Ectodermal cell (in vitro differentiated cells): ENCODE data around the gene NCEH1.

Source experiments
- H3K27ac ChIP-seq: 2 replicates; pipeline ENCODE4 v1.7.0; 2013; ENCODE audit warnings: mild to moderate bottlenecking, low read depth, low read length; ENCODE audit not compliant: insufficient read depth, poor library complexity, severe bottlenecking
- H3K27me3 ChIP-seq: 2 replicates; pipeline ENCODE4 v1.7.0; 2013; ENCODE audit warnings: mild to moderate bottlenecking, low read length; ENCODE audit not compliant: insufficient read depth, control insufficient read depth, poor library complexity, severe bottlenecking
- H3K36me3 ChIP-seq: one replicate; pipeline ENCODE4 v1.7.0; 2013; ENCODE audit warnings: low read length; ENCODE audit not compliant: control insufficient read depth, insufficient read depth
- H3K4me1 ChIP-seq: one replicate; pipeline ENCODE4 v1.7.0; 2013; ENCODE audit warnings: low read length; ENCODE audit not compliant: control insufficient read depth, insufficient read depth
- H3K4me3 ChIP-seq: 2 replicates; pipeline ENCODE4 v1.7.0; 2013; ENCODE audit warnings: low read depth, low read length, control low read depth; ENCODE audit not compliant: insufficient read depth
- H3K9me3 ChIP-seq: 2 replicates; pipeline ENCODE4 v1.7.0; 2013; ENCODE audit warnings: mild to moderate bottlenecking, low read length, moderate library complexity; ENCODE audit not compliant: control insufficient read depth
- WGBS, 2 experiments: methylation state at CpG; one replicate each; pipeline ENCODE4 v1.1.7; 2013; ENCODE audit warnings: missing lambda C conversion rate in 2 of 2; 5-methylcytosine and 5-hydroxymethylcytosine counted together

The NCEH1 gene

GRCh38 chr3:172586436-172586835 is 124.4 kb downstream of the NCEH1 start:
- Histone ChIP-seq H3K4me1 (no peaks in the 10 kb centered on the region), H3K27ac (no peak overlapping the region), H3K36me3 (no peaks in the 10 kb centered on the region), H3K4me3 (no peak overlapping the region), H3K9me3 (no peaks in the 10 kb centered on the region), H3K27me3 (no peaks in the 10 kb centered on the region)

- Histone ChIP-seq H3K4me1 (no peaks in the 10 kb centered on the region), H3K27me3 (no peaks in the 10 kb centered on the region), H3K9me3 (no peaks in the 10 kb centered on the region), H3K27ac (no peak overlapping the region), H3K36me3 (no peaks in the 10 kb centered on the region), H3K4me3 (no peak overlapping the region)
- 89 to 96% methylated on average over 3 of the region's 4 CpGs for WGBS, 2 experiments
Observed at GRCh38 chr3:172585954-172586353, 124.9 kb downstream of the NCEH1 start.

- Histone ChIP-seq H3K27ac (no peak overlapping the region), H3K4me1 (no peaks in the 10 kb centered on the region)
Observed at GRCh38 chr3:172582712-172583111, 128.2 kb downstream of the NCEH1 start.

GRCh38 chr3:172581757-172582166 is 129.1 kb downstream of the NCEH1 start:
- Histone ChIP-seq H3K27ac (no peak overlapping the region), H3K4me1 (no peaks in the 10 kb centered on the region), H3K4me3 (no peak overlapping the region), H3K36me3 (no peaks in the 10 kb centered on the region), H3K9me3 (no peaks in the 10 kb centered on the region), H3K27me3 (no peaks in the 10 kb centered on the region)

More at GRCh38 chr3:172582712-172583111, 128.2 kb downstream of the NCEH1 start:
- Histone ChIP-seq H3K27me3 (no peaks in the 10 kb centered on the region), H3K4me3 (no peak overlapping the region), H3K9me3 (no peaks in the 10 kb centered on the region), H3K36me3 (no peaks in the 10 kb centered on the region)
- WGBS, 2 experiments: 73 to 100% methylated on average over 1 of the region's 1 CpG

- Histone ChIP-seq H3K4me1 (no peaks in the 10 kb centered on the region), H3K27ac (no peak overlapping the region), H3K9me3 (no peaks in the 10 kb centered on the region), H3K36me3 (no peaks in the 10 kb centered on the region), H3K27me3 (no peaks in the 10 kb centered on the region), H3K4me3 (no peak overlapping the region)
- 90 to 99% methylated on average over 3 of the region's 3 CpGs for WGBS, 2 experiments
Observed at GRCh38 chr3:172580680-172581401, 130.0 kb downstream of the NCEH1 start.
